GF-D8 (cell line): ENCODE results near the gene PALLD.

ENCODE experiments used
- DNase-seq: peaks from one replicate; lab custom pipeline; 2025; lab: John Stamatoyannopoulos, UW

PALLD gene

DNA sequence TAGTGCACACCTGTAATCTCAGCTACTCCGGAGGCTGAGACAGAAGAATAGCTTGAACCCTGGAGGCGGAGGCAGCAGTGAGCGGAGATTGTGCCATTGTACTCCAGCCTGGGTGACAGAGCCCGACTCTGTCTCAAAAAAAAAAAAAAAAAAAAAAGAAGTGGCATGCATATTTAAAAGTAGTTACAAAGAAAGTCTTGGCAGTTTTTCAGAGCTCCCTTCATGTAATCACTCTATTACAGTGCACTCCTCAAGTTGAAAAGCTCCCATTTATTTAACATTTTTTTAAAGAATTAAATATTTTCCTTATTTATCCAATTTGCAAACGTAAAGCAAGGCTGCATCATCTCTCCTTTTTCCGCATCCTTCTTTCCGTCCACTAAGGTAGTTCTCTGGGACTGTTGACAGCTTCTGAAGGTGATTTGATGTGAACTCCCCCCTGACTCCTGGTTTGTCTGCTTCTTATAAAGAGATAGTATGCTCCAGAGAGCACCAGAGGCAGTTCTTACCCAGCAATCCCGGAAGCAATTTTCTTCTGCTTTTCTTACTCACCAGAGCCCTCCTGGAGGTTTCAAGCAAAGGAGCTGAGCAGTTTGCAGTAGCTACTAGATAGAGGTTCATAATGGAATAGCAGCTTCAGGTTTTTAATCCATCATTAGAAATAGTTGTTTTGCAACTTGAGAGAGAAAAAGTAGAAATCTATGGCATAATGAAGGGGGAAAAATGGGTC is 151.0 kb downstream of the PALLD start:
- no peak for DNase-seq

DNA sequence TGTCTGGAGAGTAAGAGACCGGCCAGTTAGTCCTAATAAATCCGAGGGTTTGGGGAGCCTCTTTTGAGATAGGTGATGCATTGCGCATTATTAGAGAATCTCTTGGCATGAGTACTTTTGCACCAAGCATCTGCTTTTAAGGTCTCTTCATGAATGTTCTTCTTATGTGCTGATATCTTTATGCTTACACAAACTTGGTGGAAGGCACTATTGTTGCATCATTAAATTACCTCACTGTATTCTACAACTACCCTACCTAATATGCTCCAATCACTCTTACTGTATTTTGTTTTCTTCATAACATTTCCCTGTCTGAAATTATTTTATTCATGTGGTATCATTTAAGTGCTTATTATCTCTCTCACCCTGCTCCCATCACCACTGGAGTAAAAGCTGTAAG is 151.6 kb downstream of the PALLD start:
- no peak for DNase-seq

DNA sequence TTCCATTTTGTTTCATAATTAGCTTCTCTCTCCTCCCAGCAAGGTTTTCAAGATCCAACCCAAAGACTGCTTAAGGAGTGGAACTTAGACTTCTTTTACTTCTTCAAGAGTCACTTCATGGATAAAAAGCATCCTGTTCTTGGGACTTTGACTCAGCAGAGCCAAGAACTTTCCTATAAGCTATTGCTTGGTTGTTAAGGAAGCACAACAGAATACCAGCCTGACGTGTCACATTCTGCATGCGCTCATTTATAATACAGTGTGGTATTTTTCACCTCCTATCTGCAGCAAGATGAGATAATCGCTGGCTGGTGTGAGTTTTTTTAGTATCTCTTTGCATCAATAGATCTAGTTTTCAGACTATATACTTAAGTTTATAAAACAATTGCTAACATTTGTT is 152.1 kb downstream of the PALLD start:
- DNase-seq = no peak

DNA sequence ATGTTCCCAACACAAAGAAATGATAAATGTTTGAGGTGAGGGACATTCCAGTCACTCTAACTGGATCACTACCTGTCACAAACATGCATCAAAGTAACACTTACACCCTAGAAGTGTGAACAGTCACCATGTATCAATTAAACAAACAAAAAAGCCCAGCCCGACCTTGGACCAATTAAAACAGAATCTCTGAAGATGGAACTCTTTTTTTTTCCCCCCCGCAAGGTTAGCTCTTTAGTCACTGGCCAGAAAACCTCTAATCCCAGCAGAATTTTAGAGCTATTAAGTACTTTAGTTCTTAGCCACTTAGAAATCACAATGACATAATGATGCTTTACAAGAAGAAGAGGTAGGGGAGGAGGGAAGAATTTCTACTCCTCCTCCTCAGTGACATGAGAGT is 154.5 kb downstream of the PALLD start:
- no peak for DNase-seq

DNA sequence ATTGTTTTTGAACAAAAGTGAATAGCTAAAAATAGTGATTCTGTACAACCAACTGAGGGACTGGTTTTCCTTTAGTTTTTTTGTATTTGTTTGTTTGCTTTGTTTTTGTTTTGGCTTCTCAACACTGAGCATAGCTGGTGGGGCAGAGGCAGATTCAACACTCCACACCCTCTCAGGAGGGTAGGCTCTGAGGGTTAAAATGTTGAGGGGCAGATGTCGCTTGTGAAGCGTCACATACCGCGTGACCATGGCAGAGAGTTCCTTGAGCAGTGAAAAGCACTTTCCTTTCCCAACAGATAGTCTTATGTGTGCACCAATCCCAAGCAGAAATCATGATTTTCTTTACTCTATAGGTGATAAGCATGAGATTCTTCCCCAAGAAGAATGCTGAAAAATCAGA is 155.0 kb downstream of the PALLD start:
- no peak for DNase-seq

DNA sequence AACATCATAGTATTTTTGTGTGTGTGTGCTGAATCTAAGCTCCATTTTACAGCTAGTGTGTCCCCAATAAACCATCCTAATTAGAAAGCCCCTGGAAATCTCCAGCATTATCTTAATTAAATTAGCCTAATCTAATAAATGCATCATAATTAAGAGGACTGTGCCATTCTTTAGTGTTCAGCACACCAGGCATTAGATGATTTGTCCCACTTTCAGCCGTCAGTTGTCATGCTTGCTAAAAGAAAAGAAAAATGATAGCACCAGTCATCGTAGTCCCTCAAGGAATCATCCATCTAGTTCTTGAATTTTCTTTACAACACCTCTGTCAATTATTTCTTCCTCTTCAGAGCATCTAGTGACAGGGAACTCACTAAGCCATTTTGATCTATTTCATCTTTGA is 155.9 kb downstream of the PALLD start:
- DNase-seq = no peak

DNA sequence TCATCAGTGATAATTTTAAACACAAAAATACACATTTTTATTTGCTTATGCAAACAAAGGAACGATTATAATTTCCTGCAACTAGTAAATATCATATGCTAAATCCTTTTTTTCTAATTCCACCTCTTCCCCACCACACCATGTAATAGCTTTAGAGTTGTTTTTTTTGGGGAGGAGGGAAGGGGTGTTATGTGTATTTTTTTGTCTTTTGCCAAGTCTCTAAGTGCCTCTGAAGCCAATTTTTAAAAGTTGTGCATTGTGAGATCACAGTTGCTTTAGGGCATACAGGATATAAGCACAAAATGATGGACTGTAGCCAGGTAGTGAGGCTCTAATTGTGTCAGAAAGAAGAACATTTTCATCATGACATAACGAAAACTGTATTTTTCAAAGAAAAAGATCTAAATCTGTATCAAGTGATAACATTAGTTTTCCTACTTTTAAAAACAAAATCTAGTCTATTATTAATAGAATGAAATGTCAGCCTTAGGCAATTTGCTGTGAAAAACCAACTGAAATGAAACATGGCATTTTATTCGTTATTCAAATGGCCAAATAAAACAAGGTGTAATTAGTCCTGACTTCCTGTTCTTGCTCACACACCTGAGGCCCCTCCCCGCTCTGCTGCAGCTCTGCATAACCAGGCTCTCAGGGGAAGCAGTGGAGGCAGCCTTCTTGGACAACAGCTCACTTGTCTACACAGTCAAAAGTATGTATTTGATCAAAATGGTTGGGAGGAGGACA is 157.4 kb downstream of the PALLD start:
- DNase-seq = no peak

DNA sequence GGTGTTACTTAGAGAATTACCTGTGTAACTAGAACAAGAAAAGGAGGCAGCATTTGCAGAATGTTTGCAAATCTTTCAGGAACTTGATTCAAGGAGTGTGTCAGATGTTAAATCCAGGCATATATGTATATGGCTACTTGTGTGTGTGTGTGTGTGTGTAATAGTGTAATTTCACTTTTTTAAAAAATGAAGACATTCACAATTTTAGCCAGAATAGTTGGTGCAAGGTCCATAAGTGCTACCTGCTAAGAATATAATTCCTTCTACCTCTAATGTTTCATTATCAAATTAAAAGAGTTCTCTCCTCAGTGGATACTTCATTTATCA is 158.0 kb downstream of the PALLD start:
- no peak for DNase-seq

DNA sequence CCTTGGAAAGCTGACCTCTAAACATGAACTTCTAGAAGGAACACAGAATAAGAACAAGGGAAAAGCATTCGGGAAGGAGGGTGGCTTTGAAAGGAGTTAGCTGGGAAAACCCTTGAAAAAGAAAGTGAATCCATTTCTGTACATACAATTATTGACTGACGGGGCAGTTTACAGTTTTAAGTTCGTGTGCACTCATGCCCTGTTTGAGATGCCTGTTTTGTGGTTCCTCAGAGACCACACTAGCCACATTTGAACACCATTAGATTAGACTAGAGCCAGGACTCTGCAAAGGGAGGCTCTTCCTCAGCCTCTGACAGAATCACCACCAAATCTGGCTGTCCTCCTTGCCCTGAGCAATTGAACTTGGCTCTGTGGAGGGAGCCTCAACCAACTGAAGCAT is 158.3 kb downstream of the PALLD start:
- DNase-seq = no peak

DNA sequence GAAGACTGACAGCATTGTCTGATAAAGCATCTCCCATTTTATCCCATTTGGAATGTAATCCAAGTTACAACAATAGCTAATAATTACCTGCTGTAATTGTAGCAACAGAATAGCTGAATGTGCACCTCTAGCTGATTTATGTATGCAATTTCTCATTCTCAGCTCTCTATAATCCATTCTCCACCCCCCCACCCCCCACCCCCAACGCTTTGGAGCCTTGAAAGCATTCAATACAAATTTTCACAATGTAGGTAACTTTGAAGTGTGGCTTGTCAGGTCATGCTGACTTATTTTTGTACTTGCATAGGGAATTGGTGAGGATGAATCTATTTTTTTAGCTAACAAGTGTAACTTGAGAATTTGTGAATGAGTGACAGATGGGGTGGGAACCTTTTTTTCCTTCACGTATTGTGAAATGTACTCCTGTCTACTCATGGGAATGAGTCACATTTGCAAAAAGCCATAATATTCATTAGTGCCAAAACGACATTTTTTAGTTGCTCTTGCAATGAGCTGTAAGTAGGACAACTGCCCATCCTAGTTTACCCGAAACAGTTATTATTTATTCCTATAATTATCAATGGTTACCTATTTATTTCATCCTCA is 159.3 kb downstream of the PALLD start:
- DNase-seq = no peak

DNA sequence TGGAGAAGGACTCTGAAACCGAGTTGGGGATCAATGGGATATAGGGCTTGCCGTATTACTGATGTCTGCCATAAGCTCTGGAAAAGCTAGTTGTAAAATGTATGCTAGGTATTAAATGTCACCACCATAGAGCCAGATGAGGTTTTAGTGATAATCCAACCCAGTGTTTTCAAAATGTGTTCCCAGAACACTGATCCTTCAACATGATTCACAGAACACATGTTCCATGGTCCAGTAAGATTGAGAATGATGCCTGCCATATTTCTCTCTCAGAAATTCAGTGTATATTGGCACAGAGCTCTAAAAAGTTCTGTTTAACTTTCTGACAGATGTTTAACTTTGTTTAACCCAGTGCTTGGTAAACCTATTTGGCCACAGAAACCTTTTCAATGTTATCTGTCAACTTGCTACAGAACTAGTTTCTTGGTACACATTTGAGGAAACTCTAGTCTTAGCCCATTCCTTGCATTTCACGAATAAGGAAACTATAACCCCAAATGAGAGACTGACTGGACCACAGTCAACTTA is 160.2 kb downstream of the PALLD start:
- no peak for DNase-seq

DNA sequence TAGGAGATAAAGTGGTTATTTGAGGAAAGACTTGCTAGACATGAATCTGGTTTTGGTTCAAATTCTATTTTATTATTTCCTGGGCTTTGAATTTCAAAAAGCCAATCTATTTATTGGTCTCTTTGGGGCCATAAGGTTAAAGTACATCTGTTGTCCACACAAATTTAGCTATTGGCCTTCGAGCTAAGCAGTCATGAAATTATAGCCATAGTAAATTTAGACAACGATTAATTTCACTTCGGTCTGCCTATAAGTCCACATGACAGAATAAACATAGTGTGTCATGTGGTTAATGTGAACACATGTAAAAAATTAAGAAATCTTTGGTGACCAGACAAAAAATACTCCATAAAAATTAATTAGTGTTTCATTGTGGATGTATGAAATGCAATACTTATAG is 161.9 kb downstream of the PALLD start:
- no peak for DNase-seq

DNA sequence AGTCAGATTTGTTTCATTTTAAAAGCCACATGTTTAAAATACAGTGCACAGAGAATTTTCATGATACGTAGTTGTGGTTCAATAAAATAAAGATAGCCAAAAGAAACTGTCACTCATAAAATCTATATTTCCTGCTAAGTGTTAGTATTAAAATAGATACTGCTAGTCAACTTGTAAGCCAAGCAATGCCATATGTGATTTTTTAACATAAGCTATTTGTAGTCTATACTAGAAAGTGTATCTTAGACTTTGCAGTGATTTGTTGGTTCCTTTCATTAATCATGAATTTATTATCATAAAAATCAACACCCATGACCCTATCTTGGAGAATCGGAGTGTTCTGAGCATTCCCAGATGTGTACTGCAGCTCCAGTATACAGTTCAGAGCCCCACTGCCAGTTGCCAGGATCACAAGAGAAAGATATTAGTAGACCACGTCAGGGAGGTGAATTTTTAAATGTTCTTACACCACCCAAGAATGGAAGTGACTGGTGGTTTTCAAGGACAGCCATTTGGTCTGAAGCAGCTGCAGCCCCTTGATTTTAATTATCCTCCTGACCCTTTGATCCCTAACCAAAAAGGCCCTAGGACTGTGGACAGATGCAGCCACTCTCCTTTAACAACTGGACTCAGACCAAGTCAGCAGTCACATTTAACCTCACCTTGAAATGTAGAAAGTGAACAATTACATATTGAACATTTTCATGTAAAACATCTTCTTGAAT is 163.1 kb downstream of the PALLD start:
- no peak for DNase-seq

DNA sequence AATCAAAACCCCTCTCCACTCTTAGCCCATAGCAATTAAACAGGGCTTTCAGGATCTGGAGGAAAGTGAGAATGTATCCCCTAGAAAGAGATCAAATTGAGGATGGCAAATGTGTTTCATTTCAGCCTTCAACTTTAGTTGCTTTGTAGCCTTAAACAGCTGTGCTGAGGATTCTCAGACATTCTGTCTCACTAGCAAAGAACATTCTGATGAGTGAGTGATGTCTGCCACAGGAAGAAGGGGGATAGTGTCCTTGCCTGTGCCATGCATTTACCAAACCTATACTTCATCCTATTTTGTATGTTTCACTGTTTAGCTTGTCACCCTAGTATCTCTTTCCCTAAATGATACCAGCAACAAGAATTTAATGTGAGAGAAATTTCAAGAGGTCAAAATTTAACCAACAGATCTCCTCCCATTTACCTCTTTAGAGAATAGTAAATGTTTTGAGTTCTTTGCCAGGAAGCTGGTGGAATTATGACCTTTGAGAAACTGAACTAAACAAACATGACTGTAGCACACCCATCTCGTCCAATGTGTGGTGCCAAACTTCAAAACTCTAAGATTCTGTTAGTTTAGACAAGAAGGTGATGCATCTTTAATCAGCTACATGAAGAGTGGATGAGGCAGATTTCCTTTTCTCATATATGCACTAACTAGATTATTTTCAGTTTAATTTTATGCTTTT is 165.6 kb downstream of the PALLD start:
- DNase-seq = no peak

DNA sequence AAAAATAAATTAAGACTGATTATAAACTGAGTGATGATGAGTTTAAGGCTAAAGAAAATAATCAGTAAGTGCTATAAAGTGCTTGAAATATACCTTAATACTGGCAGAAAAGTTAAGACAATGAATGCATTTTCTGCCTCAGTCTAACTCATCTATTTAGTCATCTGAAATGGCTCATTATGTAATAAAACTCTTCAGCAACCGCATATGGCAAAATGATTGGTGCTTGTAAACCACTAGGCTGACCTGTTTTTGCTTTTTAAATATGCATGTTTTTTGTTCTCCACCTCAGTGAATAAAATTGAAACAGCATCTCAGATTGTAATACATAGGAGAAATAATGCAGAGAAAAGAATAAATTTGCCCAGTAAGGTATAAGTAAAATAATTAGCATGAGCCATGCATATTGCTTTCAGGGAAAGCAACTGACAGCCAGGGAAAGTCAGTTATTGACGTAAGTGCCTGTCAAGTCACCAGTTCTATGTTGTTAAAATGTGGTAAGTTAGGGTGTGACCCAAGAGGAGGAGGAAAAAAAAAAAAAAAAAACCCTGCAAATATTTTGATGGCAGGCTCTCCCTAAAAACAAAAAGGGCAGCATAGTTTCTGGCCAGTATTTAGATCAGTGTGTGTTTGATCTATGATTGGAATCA is 167.5 kb downstream of the PALLD start:
- DNase-seq = no peak

DNA sequence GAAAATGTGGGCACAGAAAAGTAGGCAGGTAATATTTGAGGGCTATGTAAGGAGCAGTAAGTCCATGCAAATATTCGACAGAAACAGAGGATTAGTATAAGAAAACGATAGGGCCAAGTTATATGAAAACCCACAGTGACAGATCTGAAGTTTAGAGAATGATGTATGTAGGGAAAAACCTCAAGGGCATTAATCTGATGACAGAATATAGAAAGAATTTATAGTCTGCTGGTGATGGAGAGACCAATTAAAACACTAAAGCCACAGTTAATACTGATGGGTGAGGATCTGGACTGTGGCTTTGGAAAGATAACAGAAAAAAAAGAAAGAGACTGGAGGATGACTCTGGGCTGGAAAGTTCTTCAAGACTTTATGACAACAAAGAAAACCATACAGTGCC is 169.7 kb downstream of the PALLD start:
- no peak for DNase-seq

DNA sequence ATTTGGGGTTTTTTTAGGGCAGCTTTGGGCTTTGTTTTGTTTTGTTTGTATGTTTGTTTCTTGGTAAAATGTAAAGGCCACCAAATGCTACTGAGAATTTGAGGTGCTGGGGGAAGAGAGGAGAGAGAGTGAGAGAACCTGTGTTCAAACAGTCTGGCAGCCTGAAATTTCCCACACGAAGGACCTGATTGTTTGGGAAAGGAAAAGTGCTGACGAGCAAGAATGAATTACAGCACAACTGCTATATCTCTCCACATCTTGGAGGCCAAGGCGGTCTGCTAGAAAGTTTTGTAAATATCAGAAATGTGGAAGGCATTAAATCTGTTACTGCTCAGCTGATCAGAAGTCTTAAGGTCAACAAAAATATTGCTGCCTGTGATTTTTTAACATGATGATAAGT is 170.5 kb downstream of the PALLD start:
- no peak for DNase-seq

DNA sequence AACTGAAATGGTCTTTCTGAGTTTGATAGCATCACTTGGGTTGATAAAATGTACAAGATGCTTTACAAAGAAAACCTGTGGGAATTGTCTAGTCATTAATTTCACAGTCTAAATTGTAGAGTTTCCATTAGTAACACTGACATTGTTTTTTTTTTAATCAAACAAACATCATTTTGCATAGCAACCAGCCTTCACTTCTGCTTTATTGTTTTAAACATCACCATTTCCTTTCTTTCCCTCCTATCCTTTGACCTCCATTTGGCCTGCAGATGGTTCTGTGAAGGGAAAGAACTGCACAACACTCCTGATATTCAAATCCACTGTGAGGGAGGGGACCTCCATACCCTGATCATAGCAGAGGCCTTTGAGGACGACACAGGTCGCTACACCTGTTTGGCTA is 171.1 kb downstream of the PALLD start:
- DNase-seq = no peak

DNA sequence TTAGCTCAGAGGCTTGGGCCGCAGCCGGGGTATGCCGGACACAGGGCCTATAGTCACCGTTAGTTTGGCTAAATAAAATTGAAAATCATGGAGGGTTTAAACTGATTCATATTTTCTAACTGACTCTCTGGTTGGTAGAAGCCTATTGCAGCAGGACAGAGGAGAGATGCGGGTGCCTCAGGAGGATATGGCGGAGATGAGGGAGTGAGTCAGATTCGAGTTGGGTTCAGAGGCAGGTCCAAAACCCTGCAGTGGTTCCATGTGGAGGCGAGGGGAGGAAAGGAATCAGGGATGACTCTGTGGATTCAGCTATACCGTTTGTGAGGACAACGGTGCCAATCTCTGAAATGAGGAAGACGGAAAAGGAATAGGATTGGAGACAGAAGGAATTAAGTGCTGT is 176.6 kb downstream of the PALLD start:
- DNase-seq = no peak

DNA sequence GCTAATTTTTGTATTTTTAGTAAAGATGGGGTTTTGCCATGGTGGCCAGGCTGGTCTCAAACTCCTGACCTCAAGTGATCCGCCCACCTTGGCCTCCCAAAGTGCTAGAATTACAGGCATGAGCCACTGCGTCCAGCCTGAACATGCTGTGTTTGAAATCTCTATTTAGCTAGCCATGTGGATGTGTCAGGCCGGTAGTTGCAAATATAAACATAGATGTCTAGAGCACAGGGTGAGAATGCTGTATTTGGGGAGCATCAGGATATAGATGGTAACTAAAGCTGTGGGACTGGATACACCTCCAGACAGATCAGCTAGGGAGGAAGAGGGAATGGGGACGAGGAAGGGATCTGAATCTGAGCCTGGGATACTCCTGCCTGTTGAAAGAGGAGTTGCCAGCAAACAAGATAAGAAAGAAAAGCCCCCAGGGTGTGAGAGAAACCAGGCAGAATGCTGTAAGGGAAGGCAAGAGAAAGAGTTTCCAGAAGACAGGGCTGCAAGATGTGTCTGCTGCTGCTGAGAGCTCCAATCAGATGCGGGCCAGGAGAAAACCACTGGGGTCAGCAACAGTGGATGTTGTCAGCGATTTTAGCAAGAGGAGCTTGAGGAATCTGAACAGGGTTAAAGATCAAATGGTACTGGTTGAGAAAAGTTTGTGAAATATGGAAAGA is 177.4 kb downstream of the PALLD start:
- DNase-seq = no peak

DNA sequence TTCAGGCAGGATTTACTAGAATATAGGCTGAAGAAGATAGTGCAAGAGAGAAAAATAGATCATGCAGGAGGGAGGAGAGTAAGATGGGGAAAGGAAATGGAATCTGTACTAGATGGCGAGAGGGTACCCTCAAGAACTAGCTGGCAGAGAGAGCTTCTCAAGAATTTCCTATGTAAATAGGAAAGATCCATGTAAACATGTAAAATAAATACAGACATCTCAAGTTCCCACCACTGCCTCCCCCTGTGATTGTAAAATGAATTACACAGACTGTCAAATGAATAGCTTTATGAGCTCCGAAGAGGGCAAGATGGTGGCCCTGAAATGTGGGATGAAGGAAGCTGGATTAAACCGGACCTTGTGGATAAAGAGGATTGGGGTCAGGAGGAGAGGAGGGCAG is 178.0 kb downstream of the PALLD start:
- no peak for DNase-seq
